GM11168 (cell line): ENCODE results near the gene BUB3.

Experiments
- in situ Hi-C: fragments of 300-500 bp; cut with MboI; formaldehyde crosslinking; loops from one replicate; pipeline ENCODE4 v1.12.0; 2022; ENCODE audit warnings: low sequenced_read_pairs; ENCODE audit not compliant: unreplicated experiment

Gene BUB3

DNA sequence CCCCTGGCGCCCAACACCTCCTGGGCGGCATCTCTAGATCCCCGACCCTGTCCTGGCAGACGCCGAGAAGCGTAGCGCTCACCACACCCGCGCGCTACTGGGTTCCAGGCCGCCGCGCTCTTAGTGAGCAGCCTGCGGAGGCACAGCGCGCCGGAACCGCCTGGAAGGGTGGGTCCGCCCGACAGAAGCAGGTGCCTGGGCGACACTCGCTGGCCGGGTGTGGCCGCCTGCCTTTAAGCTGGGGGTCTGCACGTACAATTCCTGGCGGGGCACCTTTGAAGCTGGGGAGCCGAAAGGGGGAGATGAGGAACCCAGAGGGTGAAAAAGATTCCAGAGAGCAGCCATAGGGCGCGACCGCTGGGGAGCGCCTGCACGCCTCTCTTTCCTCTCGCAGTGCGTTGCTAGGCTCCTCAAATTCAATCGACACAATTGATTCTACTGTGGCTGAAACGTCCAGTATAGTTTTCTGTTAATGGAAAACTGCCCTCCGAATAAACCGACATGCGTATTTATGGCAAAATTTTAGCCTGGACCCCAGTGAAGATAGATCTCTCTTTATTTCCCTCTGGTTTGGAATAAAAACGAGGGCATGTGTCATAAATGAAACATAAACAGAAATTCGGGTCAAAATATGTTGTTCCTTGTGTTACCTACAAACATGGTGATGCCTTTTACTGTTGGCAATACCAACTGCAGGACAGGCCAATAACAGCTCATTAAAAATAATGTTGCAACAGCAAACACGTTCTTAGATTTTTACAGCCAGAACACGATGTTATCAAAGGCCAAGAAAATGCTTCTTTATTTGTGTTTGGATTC lies 13.8 kb upstream of the BUB3 start:
- in situ Hi-C loops, result loop anchor here (10.0 kb wide), 1 partner anchor 254 kb away; no protein-coding TSS in a partner anchor

DNA sequence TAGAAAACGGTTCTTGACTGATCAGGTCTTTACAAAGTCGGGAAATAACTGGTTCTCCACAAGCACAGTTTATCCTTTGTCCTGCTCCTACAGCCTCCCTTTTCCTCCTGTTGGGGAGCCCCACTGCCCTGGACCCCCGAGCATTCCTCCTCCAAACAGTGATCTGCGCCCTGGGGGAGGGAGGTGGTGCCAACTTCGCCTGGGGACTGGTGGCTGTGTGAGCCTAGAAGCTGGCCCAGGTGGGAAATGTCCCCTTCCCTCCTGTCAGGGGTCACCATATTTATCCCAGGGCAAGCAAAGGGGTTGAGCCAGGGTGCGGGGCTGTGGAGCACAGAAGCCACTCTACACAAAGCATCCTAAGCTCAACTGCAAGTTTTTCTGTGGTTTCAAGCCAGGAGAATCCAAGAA lies 13.2 kb upstream of the BUB3 start:
- in situ Hi-C loops, result loop anchor here (10.0 kb wide), 1 partner anchor 254 kb away; no protein-coding TSS in a partner anchor

DNA sequence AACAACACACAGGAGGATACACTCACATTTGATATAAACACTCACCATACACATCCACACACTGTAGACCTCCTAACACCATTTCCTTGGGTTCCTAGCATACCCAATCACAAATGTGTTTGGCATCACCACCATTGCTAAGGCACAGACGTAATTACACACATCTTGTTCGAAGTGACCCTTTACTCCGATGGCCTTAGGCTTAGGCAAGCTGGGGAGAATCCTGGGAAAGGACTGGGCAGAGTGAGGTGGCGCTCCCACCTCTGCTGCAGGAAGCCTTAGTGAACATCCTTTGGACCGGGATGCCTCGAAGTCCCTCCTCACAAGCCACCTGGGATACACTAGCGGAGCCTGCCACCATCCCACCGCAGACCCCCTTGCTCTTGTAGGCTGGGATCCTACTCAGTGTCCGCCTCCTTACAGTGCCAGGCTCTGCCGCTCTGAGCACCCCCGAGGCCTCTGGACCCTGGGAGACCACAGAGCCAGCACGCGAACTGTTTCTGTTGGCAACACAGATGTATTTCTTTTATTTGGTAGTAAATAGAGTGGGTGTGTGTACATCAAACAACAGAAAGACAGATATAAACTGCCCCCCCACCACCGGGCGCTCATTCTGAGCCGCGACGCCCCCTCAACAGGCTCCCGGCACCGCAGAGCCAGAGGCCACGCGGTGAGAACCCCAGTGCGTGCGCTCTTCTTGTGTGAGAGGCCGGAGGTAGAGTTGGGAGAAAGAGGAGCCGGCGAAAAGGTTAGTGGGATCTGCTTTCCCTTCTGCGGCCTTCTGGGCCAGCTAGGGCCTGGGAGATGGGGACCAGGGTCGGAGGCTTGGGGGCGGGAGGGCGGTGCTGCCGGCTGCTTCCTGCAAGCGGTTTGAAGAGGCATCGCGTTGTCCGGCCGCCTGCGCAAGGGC lies 12.2 kb upstream of the BUB3 start:
- in situ Hi-C loops, result loop anchor here (10.0 kb wide), 1 partner anchor 253 kb away; no protein-coding TSS in a partner anchor

DNA sequence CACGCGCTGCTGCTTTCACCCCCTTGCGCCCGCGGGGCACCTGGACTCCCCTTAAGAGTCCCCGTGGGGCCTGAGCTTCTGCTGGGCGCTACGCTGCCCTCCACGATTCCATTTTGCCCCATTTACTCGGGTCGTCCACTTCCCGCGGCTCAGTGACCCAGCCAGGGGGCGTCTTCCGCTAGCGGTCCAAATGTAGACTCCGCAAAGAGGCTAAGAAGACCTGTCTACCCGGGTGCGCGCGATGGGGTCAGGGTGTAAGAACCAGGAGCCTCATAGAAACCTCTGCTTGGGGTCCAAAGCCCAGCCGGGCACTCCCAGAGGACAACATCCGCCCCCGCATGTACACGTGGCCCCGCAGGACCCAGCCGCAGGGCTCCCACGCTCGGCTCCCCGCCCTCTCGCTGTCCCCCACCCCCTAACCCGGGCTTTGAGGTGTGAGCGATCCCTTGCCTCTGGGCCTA lies 11.5 kb upstream of the BUB3 start:
- in situ Hi-C loops, result loop anchor here (10.0 kb wide), 1 partner anchor 252 kb away; no protein-coding TSS in a partner anchor

DNA sequence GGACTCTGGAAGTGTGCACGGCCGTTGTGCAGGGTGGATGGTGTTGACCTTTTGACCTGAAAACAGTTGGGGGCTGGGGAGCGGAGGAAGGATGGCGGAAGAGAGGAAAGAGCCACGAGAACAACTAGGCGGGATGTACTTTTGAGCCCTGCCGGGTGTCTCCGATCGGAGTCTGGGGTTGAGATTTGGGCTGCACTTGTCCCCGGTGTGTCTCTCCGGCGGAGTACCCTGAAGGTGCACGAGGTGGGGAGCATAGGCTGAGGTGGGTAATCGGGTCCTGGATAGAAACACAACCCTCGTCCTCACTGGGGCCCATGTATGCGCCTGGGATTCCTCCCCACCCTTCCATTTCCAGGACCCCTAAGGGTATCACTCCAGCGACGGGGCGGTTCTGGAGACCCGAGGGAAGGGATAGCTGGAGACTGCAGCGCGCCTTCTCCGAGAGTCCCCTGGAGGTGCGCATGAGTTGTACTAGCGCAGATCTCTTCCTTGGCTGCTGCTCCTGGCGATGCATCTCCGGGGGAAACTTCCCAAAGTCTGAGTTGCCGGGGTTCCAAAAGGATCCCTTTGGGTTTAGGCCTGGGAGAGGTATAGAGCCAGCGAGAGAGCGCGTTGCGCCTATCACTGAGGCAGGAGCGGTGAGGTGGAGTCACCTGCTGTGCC lies 10.9 kb upstream of the BUB3 start:
- in situ Hi-C loops, result loop anchor here (10.0 kb wide), 1 partner anchor 252 kb away; no protein-coding TSS in a partner anchor

DNA sequence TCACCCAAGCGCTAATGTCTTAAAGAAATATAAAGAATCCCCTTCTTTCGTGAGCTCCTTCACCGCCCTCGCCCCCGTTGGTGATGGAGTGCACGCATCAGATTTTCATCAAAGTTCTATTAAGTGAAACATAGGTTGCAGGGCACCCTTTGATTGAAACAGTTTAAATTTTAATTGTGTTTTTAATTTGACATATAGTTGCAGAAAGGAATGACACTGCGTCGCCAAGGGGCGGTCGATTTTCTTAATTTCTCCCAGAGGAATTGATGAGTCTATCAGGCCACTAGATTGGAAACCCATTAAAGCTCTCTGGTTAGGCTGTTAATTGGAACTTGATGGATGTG lies 10.4 kb upstream of the BUB3 start:
- in situ Hi-C loops, result loop anchor here (10.0 kb wide), 1 partner anchor 251 kb away; no protein-coding TSS in a partner anchor

DNA sequence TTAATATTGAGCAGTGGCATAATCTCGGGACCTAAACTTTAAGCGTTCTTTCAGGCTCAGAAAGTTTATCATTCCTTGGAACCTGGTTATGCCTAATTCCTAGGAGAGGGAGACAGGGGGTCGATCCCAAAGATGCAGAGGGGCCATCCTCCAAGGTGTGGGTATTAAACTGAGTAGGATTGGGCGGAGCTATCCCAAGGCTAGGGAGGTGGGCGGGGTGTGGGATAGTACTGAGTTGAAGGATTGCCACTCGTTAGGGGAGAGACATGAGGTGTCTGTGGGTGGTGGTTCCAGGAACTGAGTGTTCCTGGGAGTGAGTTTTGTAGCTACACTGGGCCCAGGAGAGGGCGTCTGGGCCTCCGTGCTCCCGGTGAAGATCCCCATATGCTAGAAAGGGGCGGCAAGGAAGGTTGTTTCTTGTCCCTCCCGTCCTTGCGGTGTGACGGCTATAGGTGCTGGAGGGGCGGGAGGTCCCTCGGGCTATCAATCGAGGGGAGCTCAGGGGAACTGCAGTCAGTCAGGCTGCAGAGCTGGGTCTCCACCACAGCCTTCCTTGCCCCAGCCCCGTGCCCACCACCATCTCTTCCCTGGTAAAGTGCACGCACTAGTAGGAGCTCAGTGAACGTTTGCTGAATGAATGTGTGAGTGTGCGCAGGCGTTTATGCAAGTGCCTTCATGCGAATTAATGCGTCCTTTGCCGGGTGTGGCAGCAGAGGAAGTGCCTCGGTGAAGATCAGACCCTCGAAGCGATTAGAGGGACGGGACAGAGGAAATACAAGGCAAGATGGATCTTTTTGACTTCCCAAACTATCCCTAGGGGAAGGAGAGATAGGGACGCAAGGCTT lies 9.3 kb upstream of the BUB3 start:
- in situ Hi-C loops, result loop anchor here (5.0 to 10.0 kb wide), 2 partner anchors 250 to 402 kb away; no protein-coding TSS in a partner anchor

DNA sequence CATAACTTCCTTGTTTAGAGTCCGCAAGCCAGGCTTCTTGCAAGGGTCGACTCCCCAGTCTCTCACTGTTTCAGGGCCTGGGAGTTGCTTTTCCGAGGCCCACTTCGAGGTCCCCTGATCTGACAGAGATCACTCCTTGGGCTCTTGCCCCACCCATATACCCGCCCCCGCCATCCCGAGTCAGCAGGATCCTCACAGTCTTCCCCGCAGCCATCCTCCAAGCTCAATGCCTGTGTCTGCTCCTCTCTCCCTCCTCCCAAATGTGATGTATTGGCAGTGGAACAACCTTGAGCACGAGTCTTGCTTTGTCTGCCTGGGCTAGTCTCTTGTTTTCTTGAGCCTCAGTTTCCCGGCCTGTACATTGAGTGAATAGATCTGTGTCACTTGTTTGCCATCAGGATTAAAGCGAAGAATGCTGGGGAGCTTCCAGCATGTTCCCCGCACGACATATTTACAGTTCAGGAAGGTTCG lies 8.6 kb upstream of the BUB3 start:
- in situ Hi-C loops, result loop anchor here (5.0 to 10.0 kb wide), 2 partner anchors 249 to 402 kb away; no protein-coding TSS in a partner anchor

DNA sequence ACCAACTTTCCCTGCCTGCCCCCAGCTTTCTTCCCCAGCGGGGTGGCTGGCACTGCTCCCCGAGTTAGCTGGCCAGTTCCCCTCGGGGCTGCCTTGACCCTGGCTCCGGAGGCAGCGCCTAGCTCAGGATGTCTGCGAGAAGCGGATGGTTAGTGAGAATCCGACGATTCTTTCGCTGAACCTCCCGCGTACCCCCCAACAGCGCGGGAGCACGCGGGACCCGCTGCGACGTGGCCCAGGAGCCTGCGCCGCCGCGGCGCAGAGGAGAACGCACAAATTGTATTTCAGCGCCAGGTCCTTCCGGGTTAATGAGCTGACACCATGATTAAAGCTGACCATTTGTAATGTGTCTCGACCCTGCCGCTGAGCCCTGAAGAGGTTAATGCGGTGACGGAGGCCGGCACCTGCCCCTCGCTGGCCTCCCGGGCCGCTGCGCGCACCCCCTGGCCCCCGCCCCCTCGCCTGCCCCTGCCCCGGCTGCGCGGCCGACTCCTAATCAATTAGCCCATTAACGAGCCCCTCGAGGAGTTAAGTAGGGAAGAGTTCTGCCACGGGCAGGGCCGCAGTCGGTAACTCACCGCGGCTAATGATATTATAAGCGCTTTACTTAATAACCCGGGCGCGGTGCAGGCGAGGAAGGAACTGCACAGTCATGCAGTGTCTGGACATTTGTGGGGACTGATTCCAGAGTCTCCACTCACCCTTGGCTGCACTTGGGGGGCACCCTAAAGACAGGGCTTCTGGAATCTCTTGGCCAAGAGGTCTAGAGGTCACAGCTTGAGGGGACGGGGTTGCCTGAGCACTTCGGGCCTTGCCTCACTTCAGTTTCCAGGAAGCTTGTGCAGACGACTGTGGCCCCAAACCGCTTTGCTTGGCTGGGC lies 7.9 kb upstream of the BUB3 start:
- in situ Hi-C loops, result loop anchor here (5.0 to 10.0 kb wide), 2 partner anchors 249 to 401 kb away; no protein-coding TSS in a partner anchor

DNA sequence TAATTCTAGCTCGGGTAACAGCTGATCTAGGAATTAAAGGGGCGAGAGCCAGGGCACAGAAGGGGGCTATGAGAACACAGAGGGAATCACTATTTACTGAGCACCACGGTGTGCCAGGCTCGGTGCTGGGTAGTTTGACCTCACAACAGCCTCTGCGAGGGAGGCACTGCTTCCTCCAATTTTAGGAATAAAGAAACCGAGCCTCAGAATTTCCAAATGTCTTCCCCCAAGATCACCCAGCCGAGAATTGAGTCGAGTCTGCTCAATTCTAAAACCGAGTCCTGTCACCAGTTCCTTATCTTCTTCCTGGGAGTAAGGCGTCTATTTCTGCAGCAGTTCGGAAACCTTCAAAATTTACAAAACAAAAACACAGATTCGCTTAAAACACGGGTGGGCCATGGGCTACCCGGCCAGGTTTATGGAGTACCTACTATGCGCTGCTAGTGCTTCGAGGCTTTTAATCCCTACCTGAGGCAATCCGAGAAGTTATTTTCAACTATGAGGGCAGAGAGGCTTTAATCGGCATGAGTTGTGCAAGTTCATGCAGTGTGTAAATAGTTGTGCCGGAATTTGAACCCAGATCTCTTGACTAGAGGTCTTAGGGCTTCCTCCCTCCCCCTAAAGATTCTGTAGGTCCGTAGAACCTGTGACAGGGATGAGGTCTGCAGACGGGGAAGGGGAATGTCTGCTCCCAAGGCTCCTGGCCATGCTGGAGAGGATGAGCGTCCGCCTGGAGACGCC lies 7.1 kb upstream of the BUB3 start:
- in situ Hi-C loops, result loop anchor here (5.0 to 10.0 kb wide), 2 partner anchors 248 to 400 kb away; no protein-coding TSS in a partner anchor

DNA sequence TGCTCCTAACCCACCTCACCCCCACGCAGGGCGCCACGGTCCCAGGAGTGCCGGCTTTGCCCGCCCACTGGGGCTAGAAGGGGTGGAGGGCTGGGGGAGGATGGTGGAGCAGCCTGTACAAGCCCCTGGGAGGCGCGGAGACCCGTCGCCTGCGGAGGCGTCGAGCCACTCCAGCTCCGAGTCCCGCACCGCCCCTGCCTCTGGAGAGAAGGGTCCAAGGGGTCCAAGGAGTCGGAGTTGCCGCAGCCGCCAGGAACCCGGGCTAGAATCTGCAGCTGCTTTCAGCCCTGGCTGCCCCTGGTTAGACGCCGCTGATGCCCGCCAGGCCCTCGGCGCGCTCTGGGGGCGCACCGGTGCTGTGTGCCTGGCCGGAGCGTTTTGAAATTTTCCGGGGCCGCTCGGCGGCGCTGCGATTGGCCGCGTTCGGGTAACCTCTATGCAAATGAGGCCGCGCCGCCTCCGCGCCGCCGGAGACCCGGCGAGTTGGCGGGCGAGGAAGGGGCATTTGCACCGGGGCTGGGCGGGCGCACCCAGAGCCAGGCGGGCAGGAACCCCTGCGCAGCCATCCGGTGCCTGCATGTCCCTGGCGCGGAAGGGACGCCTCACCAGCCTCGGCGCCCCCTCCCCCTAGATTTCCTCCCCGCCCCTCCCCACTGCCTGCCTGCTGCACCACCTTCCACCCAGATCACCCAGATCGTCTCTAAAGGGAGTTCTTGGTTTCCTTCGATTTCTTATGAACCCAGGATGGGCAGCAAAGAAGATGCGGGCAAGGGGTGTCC lies 6.4 kb upstream of the BUB3 start, which contains the start of gene HMX2:
HMX2 (plus strand) TSS at position 502 of the 779 bp plus-strand sequence; CDS start at position 745, 243 bp downstream.
- in situ Hi-C loops, result loop anchor here (5.0 to 10.0 kb wide), 2 partner anchors 247 to 399 kb away; no protein-coding TSS in a partner anchor

DNA sequence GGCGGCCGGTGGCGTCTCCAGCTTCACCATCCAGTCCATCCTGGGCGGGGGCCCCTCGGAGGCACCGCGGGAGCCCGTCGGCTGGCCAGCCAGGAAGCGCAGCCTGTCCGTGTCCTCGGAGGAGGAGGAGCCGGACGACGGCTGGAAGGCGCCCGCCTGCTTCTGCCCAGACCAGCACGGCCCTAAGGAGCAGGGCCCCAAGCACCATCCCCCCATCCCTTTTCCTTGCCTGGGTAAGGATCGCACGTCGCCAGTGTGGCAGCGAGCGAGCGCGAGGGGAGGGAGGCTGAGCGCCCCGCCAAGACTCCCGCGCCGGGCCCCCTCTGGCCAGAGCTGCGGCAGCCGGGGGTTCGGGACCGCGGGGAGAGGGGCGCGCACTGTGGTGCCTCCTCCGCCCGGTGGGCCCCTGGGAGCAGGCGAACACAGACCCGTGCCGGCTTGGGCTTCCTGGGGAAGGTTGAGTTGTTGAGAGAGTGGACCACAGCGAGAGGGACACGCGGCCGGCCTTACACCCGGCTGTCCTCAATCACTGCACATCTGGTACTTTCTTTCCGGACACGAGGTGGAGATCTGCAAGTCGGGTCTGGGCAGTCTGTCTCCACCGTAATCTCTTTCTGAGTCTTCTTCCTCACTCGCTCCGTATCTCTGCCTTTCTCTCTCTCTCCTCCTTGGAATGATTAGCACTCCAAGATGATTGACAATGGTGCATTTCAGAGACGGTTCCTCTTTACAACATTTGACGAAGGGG lies 5.6 kb upstream of the BUB3 start:
- in situ Hi-C loops, result loop anchor here (5.0 to 10.0 kb wide), 2 partner anchors 246 to 399 kb away; no protein-coding TSS in a partner anchor

DNA sequence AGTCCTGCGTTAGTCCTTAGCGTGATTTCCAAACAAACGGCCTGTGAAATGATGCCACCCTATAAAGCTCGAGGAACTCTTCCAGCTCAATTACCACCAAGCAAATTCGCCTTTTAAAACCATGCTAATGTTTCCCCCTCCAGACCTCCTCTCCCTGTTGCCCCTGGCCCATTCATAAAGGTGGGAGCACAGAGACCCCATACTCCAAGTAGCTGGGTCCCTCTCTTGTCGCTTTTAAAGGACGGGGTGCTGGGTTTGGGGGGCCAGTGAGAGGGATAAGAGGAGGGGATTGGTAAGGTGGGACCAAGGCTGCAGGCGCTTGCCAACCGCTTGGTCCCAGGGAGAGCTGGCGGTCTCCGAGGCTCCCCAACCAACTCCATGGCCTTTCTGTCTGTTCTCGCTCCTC lies 5.0 kb upstream of the BUB3 start:
- in situ Hi-C loops, result loop anchor here (5.0 to 10.0 kb wide), 2 partner anchors 246 to 398 kb away; no protein-coding TSS in a partner anchor

DNA sequence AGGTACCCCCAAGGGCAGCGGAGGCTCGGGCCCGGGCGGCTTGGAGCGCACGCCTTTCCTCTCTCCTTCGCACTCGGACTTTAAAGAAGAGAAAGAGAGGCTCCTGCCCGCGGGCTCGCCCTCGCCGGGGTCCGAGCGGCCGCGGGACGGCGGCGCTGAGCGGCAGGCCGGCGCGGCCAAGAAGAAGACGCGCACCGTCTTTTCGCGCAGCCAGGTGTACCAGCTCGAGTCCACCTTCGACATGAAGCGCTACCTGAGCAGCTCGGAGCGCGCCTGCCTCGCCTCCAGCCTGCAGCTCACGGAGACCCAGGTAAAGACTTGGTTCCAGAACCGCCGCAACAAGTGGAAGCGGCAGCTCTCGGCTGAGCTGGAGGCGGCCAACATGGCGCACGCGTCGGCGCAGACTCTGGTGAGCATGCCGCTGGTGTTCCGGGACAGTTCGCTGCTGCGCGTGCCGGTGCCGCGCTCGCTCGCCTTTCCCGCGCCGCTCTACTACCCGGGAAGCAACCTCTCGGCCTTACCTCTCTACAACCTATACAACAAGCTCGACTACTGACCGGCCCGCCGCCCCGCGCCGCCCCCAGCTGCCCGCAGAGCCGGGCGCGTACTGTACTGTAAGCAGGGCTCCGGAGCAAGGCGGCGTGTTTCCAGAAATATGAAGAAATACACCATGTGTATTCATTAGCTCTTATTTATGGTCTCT lies 4.5 kb upstream of the BUB3 start:
- in situ Hi-C loops, result loop anchor here (5.0 to 10.0 kb wide), 2 partner anchors 245 to 398 kb away; no protein-coding TSS in a partner anchor
